Ectodermal cell (in vitro differentiated cells): ENCODE measurements around the gene ACHE.

ENCODE experiments used
- H3K27ac ChIP-seq: 2 replicates; pipeline ENCODE4 v1.7.0; 2013; ENCODE audit warnings: mild to moderate bottlenecking, low read depth, low read length; ENCODE audit not compliant: insufficient read depth, poor library complexity, severe bottlenecking
- H3K27me3 ChIP-seq: 2 replicates; pipeline ENCODE4 v1.7.0; 2013; ENCODE audit warnings: mild to moderate bottlenecking, low read length; ENCODE audit not compliant: insufficient read depth, control insufficient read depth, poor library complexity, severe bottlenecking
- H3K36me3 ChIP-seq: one replicate; pipeline ENCODE4 v1.7.0; 2013; ENCODE audit warnings: low read length; ENCODE audit not compliant: control insufficient read depth, insufficient read depth
- H3K4me1 ChIP-seq: one replicate; pipeline ENCODE4 v1.7.0; 2013; ENCODE audit warnings: low read length; ENCODE audit not compliant: control insufficient read depth, insufficient read depth
- H3K4me3 ChIP-seq: 2 replicates; pipeline ENCODE4 v1.7.0; 2013; ENCODE audit warnings: low read depth, low read length, control low read depth; ENCODE audit not compliant: insufficient read depth
- H3K9me3 ChIP-seq: 2 replicates; pipeline ENCODE4 v1.7.0; 2013; ENCODE audit warnings: mild to moderate bottlenecking, low read length, moderate library complexity; ENCODE audit not compliant: control insufficient read depth
- WGBS, 2 experiments: methylation state at CpG; one replicate each; pipeline ENCODE4 v1.1.7; 2013; ENCODE audit warnings: missing lambda C conversion rate in 2 of 2; 5-methylcytosine and 5-hydroxymethylcytosine counted together

ACHE gene

GRCh38 chr7:100884736-100885439 lies 10.8 kb downstream of the ACHE start:
- Histone ChIP-seq H3K27me3 (no peaks in the 10 kb centered on the region), H3K27ac (no peak overlapping the region), H3K4me3 (no peak overlapping the region), H3K36me3 (peaks cover 61% of the 10 kb centered on the region), H3K9me3 (no peaks in the 10 kb centered on the region), H3K4me1 (peaks cover 6% of the 10 kb centered on the region)
- WGBS, 2 experiments, result 95 to 97% methylated on average over 26 to 27 of the region's 29 CpGs

- 95 to 97% methylated on average over 24 of the region's 24 CpGs for WGBS, 2 experiments
- Histone ChIP-seq H3K27me3 (no peaks in the 10 kb centered on the region), H3K4me1 (no peaks in the 10 kb centered on the region), H3K36me3 (peaks cover 63% of the 10 kb centered on the region), H3K9me3 (no peaks in the 10 kb centered on the region), H3K4me3 (no peak overlapping the region), H3K27ac (no peak overlapping the region)
These were observed 12.7 kb downstream of the ACHE start for GRCh38 chr7:100882785-100883526.

- Histone ChIP-seq H3K36me3 (peaks cover 60% of the 10 kb centered on the region), H3K4me1 (no peaks in the 10 kb centered on the region), H3K4me3 (no peak overlapping the region), H3K27me3 (no peaks in the 10 kb centered on the region), H3K9me3 (no peaks in the 10 kb centered on the region), H3K27ac (no peak overlapping the region)
- 95 to 96% methylated on average over 9 of the region's 9 CpGs for WGBS, 2 experiments
These were observed 13.5 kb downstream of the ACHE start for GRCh38 chr7:100882201-100882600.

- peaks cover 56% of the 10 kb centered on the region for H3K36me3 ChIP-seq
These were observed 14.6 kb downstream of the ACHE start for GRCh38 chr7:100881136-100881535.

GRCh38 chr7:100880645-100881044 lies 15.0 kb downstream of the ACHE start:
- peaks cover 10% of the 10 kb centered on the region for H3K4me1 ChIP-seq
- no peaks in the 10 kb centered on the region for H3K9me3 ChIP-seq
- H3K36me3 ChIP-seq, result peaks cover 52% of the 10 kb centered on the region
- H3K27me3 ChIP-seq, result no peaks in the 10 kb centered on the region
- H3K4me3 ChIP-seq, result no peak overlapping the region
- H3K27ac ChIP-seq, result no peak overlapping the region
- WGBS, 2 experiments, result 96% methylated on average over 7 of the region's 7 CpGs

More at GRCh38 chr7:100881136-100881535, 14.6 kb downstream of the ACHE start:
- H3K27ac ChIP-seq, result no peak overlapping the region
- 94 to 97% methylated on average over 20 of the region's 20 CpGs for WGBS, 2 experiments
- H3K4me3 ChIP-seq, result no peak overlapping the region
- H3K4me1 ChIP-seq, result peaks cover 8% of the 10 kb centered on the region
- no peaks in the 10 kb centered on the region for H3K9me3 ChIP-seq
- no peaks in the 10 kb centered on the region for H3K27me3 ChIP-seq

- Histone ChIP-seq H3K36me3 (peaks cover 44% of the 10 kb centered on the region), H3K27ac (no peak overlapping the region), H3K4me3 (no peak overlapping the region), H3K4me1 (peaks cover 10% of the 10 kb centered on the region), H3K9me3 (no peaks in the 10 kb centered on the region), H3K27me3 (no peaks in the 10 kb centered on the region)
- WGBS, 2 experiments, result 83 to 85% methylated on average over 11 of the region's 11 CpGs
These were observed 15.9 kb downstream of the ACHE start for GRCh38 chr7:100879685-100880261.

- Histone ChIP-seq H3K27me3 (no peaks in the 10 kb centered on the region), H3K4me3 (no peak overlapping the region), H3K4me1 (peaks cover 10% of the 10 kb centered on the region), H3K27ac (no peak overlapping the region), H3K36me3 (peaks cover 34% of the 10 kb centered on the region), H3K9me3 (no peaks in the 10 kb centered on the region)
- 90 to 96% methylated on average over 6 of the region's 6 CpGs for WGBS, 2 experiments
These were observed 17.0 kb downstream of the ACHE start for GRCh38 chr7:100878685-100879084.

- Histone ChIP-seq H3K27ac (no peak overlapping the region), H3K4me3 (no peak overlapping the region), H3K4me1 (peaks cover 10% of the 10 kb centered on the region), H3K27me3 (no peaks in the 10 kb centered on the region), H3K36me3 (peaks cover 29% of the 10 kb centered on the region), H3K9me3 (no peaks in the 10 kb centered on the region)
- whole genome bisulfite sequencing, 2 experiments, result 85 to 88% methylated on average over 7 of the region's 7 CpGs
These were observed 17.7 kb downstream of the ACHE start for GRCh38 chr7:100878013-100878412.

- WGBS, 2 experiments, result 0 to 1% methylated on average over 39 of the region's 39 CpGs
- peak overlapping the region; percentile 94 for H3K27ac ChIP-seq
- peaks cover 10% of the 10 kb centered on the region for H3K4me1 ChIP-seq
- H3K4me3 ChIP-seq, result peak overlapping the region; percentile 97
- peaks cover 18% of the 10 kb centered on the region for H3K36me3 ChIP-seq
- H3K27me3 ChIP-seq, result no peaks in the 10 kb centered on the region
- no peaks in the 10 kb centered on the region for H3K9me3 ChIP-seq
These were observed 20.3 kb downstream of the ACHE start for GRCh38 chr7:100875356-100875751.
